Stomach (tissue), 4 donors: ENCODE data around the gene PRR15L.

Experiments used
- EP300 ChIP-seq: sonication (generic); formaldehyde crosslinking; IDR thresholded peaks from one replicate; pipeline ENCODE4 v1.6.1; 2017; ENCODE audit warnings: antibody characterized with exemption
- POLR2AphosphoS5 ChIP-seq, 3 donors: sonication (generic); formaldehyde crosslinking; IDR thresholded peaks; one replicate each; pipeline ENCODE4 v1.6.1; 2016; ENCODE audit warnings: antibody characterized with exemption in 3 of 3
- TF ChIP-seq, protein P1 (sequence below), 7 experiments: fragments of 450-650 bp in 4 of 7; fragments of 200-600 bp in 3 of 7; sonication (generic) in 3 of 7; IDR thresholded peaks; one replicate each; pipeline ENCODE4 v1.5.1; 2016 to 2019; ENCODE audit warnings: antibody characterized with exemption in 7 of 7, control low read depth in 2 of 7, mild to moderate bottlenecking in 1 of 7

DNA sequence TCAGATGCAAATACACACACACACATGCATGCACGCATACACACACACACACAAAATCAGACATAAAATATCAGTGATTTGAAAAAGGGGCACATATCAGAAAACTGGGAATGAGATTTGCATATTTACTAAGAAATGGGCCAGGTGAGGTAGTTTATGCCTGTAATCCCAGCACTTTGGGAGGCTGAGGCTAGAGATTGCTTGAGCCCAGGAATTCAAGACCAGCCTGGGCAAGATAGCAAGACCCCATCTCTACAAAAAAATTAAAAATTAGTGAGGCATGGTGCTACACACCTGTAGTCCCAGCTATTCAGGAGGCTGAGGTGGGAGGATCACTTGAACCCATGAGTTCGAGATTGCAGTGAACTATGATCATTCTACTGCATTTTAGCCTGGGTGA lies 38.7 kb downstream of the PRR15L start:
- no peak for TF ChIP-seq EP300
- TF ChIP-seq, protein P1, sequence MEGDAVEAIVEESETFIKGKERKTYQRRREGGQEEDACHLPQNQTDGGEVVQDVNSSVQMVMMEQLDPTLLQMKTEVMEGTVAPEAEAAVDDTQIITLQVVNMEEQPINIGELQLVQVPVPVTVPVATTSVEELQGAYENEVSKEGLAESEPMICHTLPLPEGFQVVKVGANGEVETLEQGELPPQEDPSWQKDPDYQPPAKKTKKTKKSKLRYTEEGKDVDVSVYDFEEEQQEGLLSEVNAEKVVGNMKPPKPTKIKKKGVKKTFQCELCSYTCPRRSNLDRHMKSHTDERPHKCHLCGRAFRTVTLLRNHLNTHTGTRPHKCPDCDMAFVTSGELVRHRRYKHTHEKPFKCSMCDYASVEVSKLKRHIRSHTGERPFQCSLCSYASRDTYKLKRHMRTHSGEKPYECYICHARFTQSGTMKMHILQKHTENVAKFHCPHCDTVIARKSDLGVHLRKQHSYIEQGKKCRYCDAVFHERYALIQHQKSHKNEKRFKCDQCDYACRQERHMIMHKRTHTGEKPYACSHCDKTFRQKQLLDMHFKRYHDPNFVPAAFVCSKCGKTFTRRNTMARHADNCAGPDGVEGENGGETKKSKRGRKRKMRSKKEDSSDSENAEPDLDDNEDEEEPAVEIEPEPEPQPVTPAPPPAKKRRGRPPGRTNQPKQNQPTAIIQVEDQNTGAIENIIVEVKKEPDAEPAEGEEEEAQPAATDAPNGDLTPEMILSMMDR (IDR thresholded peaks at IDR 0.05), result no peak
- TF ChIP-seq POLR2AphosphoS5 (IDR thresholded peaks at IDR 0.05), result no peak
